Measurements from ENCODE around the gene E4F1.

DNA sequence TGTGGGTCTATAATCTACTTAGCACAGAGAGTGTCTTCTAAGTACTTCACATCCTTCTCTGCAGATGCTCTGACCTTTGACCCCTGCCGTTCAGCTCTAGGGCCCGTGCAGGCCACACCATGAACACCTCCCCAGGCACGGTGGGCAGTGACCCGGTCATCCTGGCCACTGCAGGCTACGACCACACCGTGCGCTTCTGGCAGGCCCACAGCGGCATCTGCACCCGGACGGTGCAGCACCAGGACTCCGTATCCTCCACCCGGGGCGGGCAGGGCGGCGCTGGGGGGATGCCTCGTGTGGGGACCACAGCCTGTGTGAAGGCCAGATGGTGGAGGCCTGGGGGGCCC, 17.5 kb upstream of the E4F1 start:
- TF ChIP-seq, protein P1, sequence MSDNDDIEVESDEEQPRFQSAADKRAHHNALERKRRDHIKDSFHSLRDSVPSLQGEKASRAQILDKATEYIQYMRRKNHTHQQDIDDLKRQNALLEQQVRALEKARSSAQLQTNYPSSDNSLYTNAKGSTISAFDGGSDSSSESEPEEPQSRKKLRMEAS (IDR thresholded peaks at IDR 0.05; ENCODE audit: insufficient read depth, insufficient read length), result no peak
- no peak for TF ChIP-seq POLR2A (IDR thresholded peaks at IDR 0.05; ENCODE audit: low read depth, low read length)
- TF ChIP-seq, protein P2, sequence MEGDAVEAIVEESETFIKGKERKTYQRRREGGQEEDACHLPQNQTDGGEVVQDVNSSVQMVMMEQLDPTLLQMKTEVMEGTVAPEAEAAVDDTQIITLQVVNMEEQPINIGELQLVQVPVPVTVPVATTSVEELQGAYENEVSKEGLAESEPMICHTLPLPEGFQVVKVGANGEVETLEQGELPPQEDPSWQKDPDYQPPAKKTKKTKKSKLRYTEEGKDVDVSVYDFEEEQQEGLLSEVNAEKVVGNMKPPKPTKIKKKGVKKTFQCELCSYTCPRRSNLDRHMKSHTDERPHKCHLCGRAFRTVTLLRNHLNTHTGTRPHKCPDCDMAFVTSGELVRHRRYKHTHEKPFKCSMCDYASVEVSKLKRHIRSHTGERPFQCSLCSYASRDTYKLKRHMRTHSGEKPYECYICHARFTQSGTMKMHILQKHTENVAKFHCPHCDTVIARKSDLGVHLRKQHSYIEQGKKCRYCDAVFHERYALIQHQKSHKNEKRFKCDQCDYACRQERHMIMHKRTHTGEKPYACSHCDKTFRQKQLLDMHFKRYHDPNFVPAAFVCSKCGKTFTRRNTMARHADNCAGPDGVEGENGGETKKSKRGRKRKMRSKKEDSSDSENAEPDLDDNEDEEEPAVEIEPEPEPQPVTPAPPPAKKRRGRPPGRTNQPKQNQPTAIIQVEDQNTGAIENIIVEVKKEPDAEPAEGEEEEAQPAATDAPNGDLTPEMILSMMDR (IDR thresholded peaks at IDR 0.05; ENCODE audit: extremely low read depth in 1 of 2, insufficient read depth in 1 of 2, low read depth in 1 of 2, low read length in 2 of 2), result no peak
- TF ChIP-seq MYC (IDR thresholded peaks at IDR 0.05; ENCODE audit: low read depth, low read length), result no peak
- TF ChIP-seq EZH2 (IDR thresholded peaks at IDR 0.05; ENCODE audit: borderline replicate concordance, low read depth, low read length, severe bottlenecking), result no peak
- TF ChIP-seq POLR2AphosphoS5 (IDR thresholded peaks at IDR 0.05; ENCODE audit: insufficient read depth, low read depth, low read length), result no peak
- TF ChIP-seq FOS (IDR thresholded peaks at IDR 0.05; ENCODE audit: borderline replicate concordance, insufficient read depth, low read length), result no peak

Measured in endothelial cell of umbilical vein (primary cell).